ENCODE results near the gene CD180. TPM values are rescaled to one million over a fixed set of nuclear protein-coding genes. Genes with fewer than 3 reads are reported as not detected.

The CD180 gene
- total RNA-seq, 1 experiment from 2014 or later: not detected

DNA sequence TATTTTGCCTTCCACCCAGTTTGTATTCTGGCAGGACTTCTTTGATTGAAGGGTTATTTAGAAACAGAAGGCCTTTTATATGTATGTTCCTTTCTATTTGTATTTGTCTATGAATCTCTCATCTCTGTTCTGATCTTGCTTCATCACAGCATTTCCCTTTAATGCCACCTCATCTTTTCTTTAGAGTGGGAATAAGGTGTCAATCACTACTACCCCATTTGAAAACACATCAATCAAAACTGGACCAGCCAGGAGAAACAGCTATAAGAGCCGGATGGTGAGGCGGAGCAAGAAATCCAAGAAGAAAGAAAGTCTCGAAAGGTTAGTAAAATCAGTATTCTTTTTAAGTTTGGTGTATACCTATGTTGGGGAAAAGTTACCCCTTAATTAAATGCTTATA lies 36.3 kb downstream of the CD180 start:
- H3K4me1 ChIP-seq (ENCODE audit: control insufficient read depth, insufficient read depth, low read length): no peaks in the 10 kb centered on the region
- H3K36me3 ChIP-seq (ENCODE audit: control insufficient read depth, insufficient read depth, low read length): no peaks in the 10 kb centered on the region
- intact Hi-C loops (cut with micrococcal nuclease; ENCODE audit: unreplicated experiment): no loop called here
- ChIA-PET POLR2A (no interaction called here), CTCF (no interaction called here)
- H3K27ac ChIP-seq (ENCODE audit: low read length): no peak overlapping the region
- H3K27me3 ChIP-seq (ENCODE audit: control insufficient read depth, insufficient read depth, low read length): no peaks in the 10 kb centered on the region
- BruUV-seq (replicated peaks): no TSS peak
- in situ Hi-C loops (cut with HindIII; ENCODE audit: low pct_unique_long_range_greater_than_20kb, low sequenced_read_pairs): no loop called here
- no peak for TF ChIP-seq TCF7L2 (IDR thresholded peaks at IDR 0.05; ENCODE audit: low read depth, low read length)
- no peak for TF ChIP-seq SIN3A (IDR thresholded peaks at IDR 0.05; ENCODE audit: borderline replicate concordance, insufficient read depth, low read depth, low read length)
- TF ChIP-seq, protein P1, sequence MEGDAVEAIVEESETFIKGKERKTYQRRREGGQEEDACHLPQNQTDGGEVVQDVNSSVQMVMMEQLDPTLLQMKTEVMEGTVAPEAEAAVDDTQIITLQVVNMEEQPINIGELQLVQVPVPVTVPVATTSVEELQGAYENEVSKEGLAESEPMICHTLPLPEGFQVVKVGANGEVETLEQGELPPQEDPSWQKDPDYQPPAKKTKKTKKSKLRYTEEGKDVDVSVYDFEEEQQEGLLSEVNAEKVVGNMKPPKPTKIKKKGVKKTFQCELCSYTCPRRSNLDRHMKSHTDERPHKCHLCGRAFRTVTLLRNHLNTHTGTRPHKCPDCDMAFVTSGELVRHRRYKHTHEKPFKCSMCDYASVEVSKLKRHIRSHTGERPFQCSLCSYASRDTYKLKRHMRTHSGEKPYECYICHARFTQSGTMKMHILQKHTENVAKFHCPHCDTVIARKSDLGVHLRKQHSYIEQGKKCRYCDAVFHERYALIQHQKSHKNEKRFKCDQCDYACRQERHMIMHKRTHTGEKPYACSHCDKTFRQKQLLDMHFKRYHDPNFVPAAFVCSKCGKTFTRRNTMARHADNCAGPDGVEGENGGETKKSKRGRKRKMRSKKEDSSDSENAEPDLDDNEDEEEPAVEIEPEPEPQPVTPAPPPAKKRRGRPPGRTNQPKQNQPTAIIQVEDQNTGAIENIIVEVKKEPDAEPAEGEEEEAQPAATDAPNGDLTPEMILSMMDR (IDR thresholded peaks at IDR 0.05): no peak
- TF ChIP-seq POLR2AphosphoS5 (IDR thresholded peaks at IDR 0.05; ENCODE audit: low read depth, low read length): no peak
- no peak for TF ChIP-seq REST (IDR thresholded peaks at IDR 0.05; ENCODE audit: insufficient read depth in 1 of 2, low read depth in 2 of 2, low read length in 1 of 2)
- ATAC-seq (no peak), DNase-seq (ENCODE audit: low read depth, low spot score) (no peak)
- no peaks in the 10 kb centered on the region for H3K9me3 ChIP-seq (ENCODE audit: control insufficient read depth, insufficient read depth, low read depth, low read length)
- no peak overlapping the region for H3K4me3 ChIP-seq (ENCODE audit: low read depth in 2 of 2, low read length in 2 of 2)

GRCh38 chr5:67156976-67157583 lies 39.5 kb downstream of the CD180 start:
- ChIA-PET POLR2A (no interaction called here), CTCF (interaction anchor here (0.6 kb wide), 1 partner anchor 922 kb away, joined by 4 read pairs; no protein-coding TSS in a partner anchor)
- Histone ChIP-seq H3K36me3 (ENCODE audit: control insufficient read depth, insufficient read depth, low read length) (no peaks in the 10 kb centered on the region), H3K4me3 (ENCODE audit: low read depth in 2 of 2, low read length in 2 of 2) (no peak overlapping the region), H3K9me3 (ENCODE audit: control insufficient read depth, insufficient read depth, low read depth, low read length) (no peaks in the 10 kb centered on the region), H3K4me1 (ENCODE audit: control insufficient read depth, insufficient read depth, low read length) (no peaks in the 10 kb centered on the region), H3K27me3 (ENCODE audit: control insufficient read depth, insufficient read depth, low read length) (peaks cover 13% of the 10 kb centered on the region), H3K27ac (ENCODE audit: low read length) (no peak overlapping the region)
- in situ Hi-C loops (cut with HindIII; ENCODE audit: low pct_unique_long_range_greater_than_20kb, low sequenced_read_pairs) (no loop called here), intact Hi-C loops (cut with micrococcal nuclease; ENCODE audit: unreplicated experiment) (loop anchor here (2.0 to 10.0 kb wide), 2 partner anchors 52 to 342 kb away; no protein-coding TSS in a partner anchor)
- no TSS peak for BruUV-seq (replicated peaks)
- DNase-seq (ENCODE audit: low read depth, low spot score) (peak; percentile 45), ATAC-seq (peak; percentile 78)
- TF ChIP-seq, protein P1 (IDR thresholded peaks at IDR 0.05): peak; percentile 86
- no peak for TF ChIP-seq SIN3A (IDR thresholded peaks at IDR 0.05; ENCODE audit: borderline replicate concordance, insufficient read depth, low read depth, low read length)
